ENCODE data around the gene NDUFS8. TPM values are rescaled to one million over a fixed set of nuclear protein-coding genes. Genes with fewer than 3 reads are reported as not detected.
A peak's percentile ranks its signal among the peaks of the same experiment; 100 is the strongest.

The NDUFS8 gene
- total and polyA plus RNA-seq, 2 of the 13 experiments (the other 11 are each of a cell fraction or from before 2014, with no cell fraction given): 96.7 to 158 TPM

GRCh38 chr11:68003846-68004550, 26.5 kb upstream of the NDUFS8 start, which contains the start of gene UNC93B1 (continued):
- peak; percentile 51; the same call in 1 of the 2 replicates for TF ChIP-seq ZSCAN25 (CRISPR knock-in tag; IDR thresholded peaks at IDR 0.05)
- TF ChIP-seq ZNF441 (CRISPR knock-in tag; IDR thresholded peaks at IDR 0.05; ENCODE audit: borderline replicate concordance): peak; percentile 65; the same call in 1 of the 2 replicates
- TF ChIP-seq ZFYVE20 (CRISPR knock-in tag; IDR thresholded peaks at IDR 0.05; ENCODE audit: borderline replicate concordance, low read depth): no peak
- no peak for TF ChIP-seq ZNF496 (CRISPR knock-in tag; IDR thresholded peaks at IDR 0.05; ENCODE audit: insufficient replicate concordance)
- no peak for TF ChIP-seq ZNF44 (CRISPR knock-in tag; IDR thresholded peaks at IDR 0.05)
- TF ChIP-seq HDAC6 (IDR thresholded peaks at IDR 0.05; ENCODE audit: low read depth, low read length): no peak
- TF ChIP-seq THAP11 (CRISPR knock-in tag; IDR thresholded peaks at IDR 0.05): no peak; the same call in 1 of the 2 replicates

GRCh38 chr11:68004551-68005335, 25.7 kb upstream of the NDUFS8 start:
- H3K4me2 ChIP-seq (ENCODE audit: low read depth, low read length): peak overlapping the region; percentile 90
- peaks cover 70% of the 10 kb centered on the region for H3K4me1 ChIP-seq (ENCODE audit: insufficient read depth, low read length)
- no TSS peak for BruUV-seq (replicated peaks)
- FAIRE-seq: no peak
- intact Hi-C loops (cut with micrococcal nuclease; ENCODE audit: unreplicated experiment) (no loop called here), in situ Hi-C loops (cut with HindIII; ENCODE audit: extremely low pct_ligation_motif_present, low pct_unique_long_range_greater_than_20kb) (no loop called here)
- no peaks in the 10 kb centered on the region for H3K36me3 ChIP-seq (replicated peaks in 1 of 2; ENCODE audit: control insufficient read depth in 1 of 2, insufficient read depth in 2 of 2, low read length in 2 of 2)
- H3K4me3 ChIP-seq (replicated peaks in 1 of 3; ENCODE audit: insufficient read depth in 1 of 3, low read depth in 2 of 3, low read length in 3 of 3): peak overlapping the region; percentile 54 to 72 (median 61); a peak in 5 of 6 replicates
- no peaks in the 10 kb centered on the region for H3K79me2 ChIP-seq (ENCODE audit: insufficient read depth, low read length)
- ChIA-PET POLR2A (no interaction called here), CTCF (ENCODE audit: low intra/inter-chr PET ratio, low total read pairs) (no interaction called here)
- H3K27ac ChIP-seq (ENCODE audit: extremely low read length, insufficient read depth, low read length): no peak overlapping the region
- H4K20me1 ChIP-seq (ENCODE audit: insufficient read depth, low read length): no peaks in the 10 kb centered on the region
- no peak for DNase-seq (ENCODE audit: low spot score)
- no peaks in the 10 kb centered on the region for H3K27me3 ChIP-seq (ENCODE audit: control insufficient read depth in 1 of 2, insufficient read depth in 2 of 2, low read length in 2 of 2)
- no peaks in the 10 kb centered on the region for H3K9me3 ChIP-seq (ENCODE audit: low read length)
- ATAC-seq: no peak
- H3K9ac ChIP-seq (ENCODE audit: insufficient read depth, low read depth, low read length): peak overlapping the region; percentile 55
- WGBS (ENCODE audit: low lambda C conversion rate): 63% methylated on average over 9 of the region's 14 CpGs
- no peak overlapping the region for H2AFZ ChIP-seq (ENCODE audit: low read length)
- TF ChIP-seq THYN1 (CRISPR knock-in tag; IDR thresholded peaks at IDR 0.05; ENCODE audit: borderline replicate concordance, low read depth): no peak
- TF ChIP-seq ZXDC (CRISPR knock-in tag; IDR thresholded peaks at IDR 0.05): no peak
- TF ChIP-seq NR2F1 (CRISPR knock-in tag; IDR thresholded peaks at IDR 0.05): no peak
- no peak for TF ChIP-seq FOXJ3 (CRISPR knock-in tag; IDR thresholded peaks at IDR 0.05; ENCODE audit: borderline replicate concordance)
- peak; percentile 72 for TF ChIP-seq ZNF143 (CRISPR knock-in tag; IDR thresholded peaks at IDR 0.05)
- TF ChIP-seq PBX3 (CRISPR knock-in tag; IDR thresholded peaks at IDR 0.05; ENCODE audit: borderline replicate concordance): no peak
- no peak for TF ChIP-seq TCF7L2 (IDR thresholded peaks at IDR 0.05; ENCODE audit: low read depth, low read length)
- no peak for TF ChIP-seq SCMH1 (CRISPR knock-in tag; IDR thresholded peaks at IDR 0.05; ENCODE audit: borderline replicate concordance)
- TF ChIP-seq ZNF790 (CRISPR knock-in tag; IDR thresholded peaks at IDR 0.05; ENCODE audit: borderline replicate concordance): no peak
- TF ChIP-seq STAG1 (CRISPR knock-in tag; IDR thresholded peaks at IDR 0.05): no peak
- TF ChIP-seq IRX3 (CRISPR knock-in tag; IDR thresholded peaks at IDR 0.05; ENCODE audit: borderline replicate concordance, low read depth): no peak
